ENCODE results near the gene ANKRD55. TPM values are rescaled to one million over a fixed set of nuclear protein-coding genes. Genes with fewer than 3 reads are reported as not detected.
A peak's percentile ranks its signal among the peaks of the same experiment; 100 is the strongest.

Gene ANKRD55
- total RNA-seq, 4 donors from 2014 or later, result 0.23 TPM; not detected in 3

DNA sequence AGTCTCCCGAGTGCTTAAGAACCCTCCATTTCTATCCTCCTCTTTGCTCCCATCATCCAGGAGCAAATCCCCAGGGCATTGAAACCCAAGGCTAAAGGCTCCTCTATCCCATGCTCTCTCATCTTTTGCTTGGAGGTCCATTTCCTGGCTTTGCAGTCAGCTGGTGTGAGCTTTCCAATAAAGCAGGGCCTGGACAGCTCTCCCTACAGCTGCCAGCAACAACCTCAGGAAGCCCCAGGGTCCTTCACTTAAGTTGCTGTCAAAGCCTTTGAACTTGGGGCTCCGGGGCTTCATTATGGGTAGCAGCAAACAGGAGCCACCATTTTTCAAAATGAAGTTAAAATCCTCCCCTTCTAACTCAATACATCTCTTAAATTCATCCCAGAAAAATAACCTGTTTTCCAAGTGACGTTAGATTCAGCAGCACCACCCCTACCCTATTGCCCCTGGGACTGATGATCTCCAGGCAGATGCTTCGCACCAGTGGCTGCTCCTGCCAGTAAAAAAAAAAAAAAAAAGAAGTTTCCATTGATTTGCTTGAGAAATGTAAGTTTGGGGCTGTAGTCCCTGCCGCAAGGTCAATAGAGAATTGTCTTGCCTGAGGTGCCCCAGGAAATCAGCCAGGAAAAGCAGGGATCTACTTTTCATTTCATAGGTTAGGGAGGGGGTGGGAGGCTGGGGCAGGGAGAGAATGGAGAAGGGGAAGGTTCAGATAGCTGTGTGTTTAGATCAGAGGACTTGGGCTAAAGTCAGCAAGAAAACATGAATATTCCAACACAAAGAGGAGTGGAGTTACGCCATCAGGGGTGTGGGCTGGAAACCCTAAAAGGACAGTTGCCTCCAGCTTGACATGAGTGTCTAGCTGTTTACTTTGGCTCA lies 154.6 kb downstream of the ANKRD55 start:
- TF ChIP-seq, protein P1, sequence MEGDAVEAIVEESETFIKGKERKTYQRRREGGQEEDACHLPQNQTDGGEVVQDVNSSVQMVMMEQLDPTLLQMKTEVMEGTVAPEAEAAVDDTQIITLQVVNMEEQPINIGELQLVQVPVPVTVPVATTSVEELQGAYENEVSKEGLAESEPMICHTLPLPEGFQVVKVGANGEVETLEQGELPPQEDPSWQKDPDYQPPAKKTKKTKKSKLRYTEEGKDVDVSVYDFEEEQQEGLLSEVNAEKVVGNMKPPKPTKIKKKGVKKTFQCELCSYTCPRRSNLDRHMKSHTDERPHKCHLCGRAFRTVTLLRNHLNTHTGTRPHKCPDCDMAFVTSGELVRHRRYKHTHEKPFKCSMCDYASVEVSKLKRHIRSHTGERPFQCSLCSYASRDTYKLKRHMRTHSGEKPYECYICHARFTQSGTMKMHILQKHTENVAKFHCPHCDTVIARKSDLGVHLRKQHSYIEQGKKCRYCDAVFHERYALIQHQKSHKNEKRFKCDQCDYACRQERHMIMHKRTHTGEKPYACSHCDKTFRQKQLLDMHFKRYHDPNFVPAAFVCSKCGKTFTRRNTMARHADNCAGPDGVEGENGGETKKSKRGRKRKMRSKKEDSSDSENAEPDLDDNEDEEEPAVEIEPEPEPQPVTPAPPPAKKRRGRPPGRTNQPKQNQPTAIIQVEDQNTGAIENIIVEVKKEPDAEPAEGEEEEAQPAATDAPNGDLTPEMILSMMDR (IDR thresholded peaks at IDR 0.05), result no peak
- TF ChIP-seq POLR2AphosphoS5 (IDR thresholded peaks at IDR 0.05) (no peak), EP300 (IDR thresholded peaks at IDR 0.05) (no peak), POLR2A (IDR thresholded peaks at IDR 0.05) (no peak)
- Histone ChIP-seq H3K4me3 (no peak overlapping the region), H3K36me3 (no peaks in the 10 kb centered on the region), H3K27me3 (no peaks in the 10 kb centered on the region), H3K4me1 (peaks cover 19% of the 10 kb centered on the region), H3K27ac (peak overlapping the region; percentile 5), H3K9me3 (no peaks in the 10 kb centered on the region)
- 56% methylated on average over 6 of the region's 6 CpGs for WGBS
- DNase-seq (ENCODE audit: low spot score in 2 of 2), result peak in 1 of 2 donors; percentile 68

DNA sequence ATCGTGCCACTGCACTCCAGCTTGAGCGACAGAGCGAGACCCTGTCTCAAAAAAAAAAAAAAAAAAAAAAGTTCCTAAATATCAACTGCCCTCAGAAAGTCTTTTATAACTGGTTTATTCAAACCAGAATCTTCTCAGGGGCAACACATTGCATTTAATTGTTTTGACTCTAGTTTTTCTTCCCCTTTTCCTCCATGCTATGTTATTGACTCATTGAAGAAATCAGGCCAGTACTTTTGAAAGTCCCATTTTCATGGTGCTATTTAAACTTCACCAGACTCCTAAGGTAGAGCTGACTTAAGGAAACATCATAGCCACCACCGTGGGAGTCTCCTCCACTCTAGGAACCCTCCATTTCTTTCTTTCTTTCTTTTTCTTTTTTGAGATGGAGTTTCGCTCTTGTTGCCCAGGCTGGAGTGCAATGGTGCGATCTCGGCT lies 155.3 kb downstream of the ANKRD55 start:
- H3K36me3 ChIP-seq, result no peaks in the 10 kb centered on the region
- peak overlapping the region; percentile 5 for H3K27ac ChIP-seq
- no peak for TF ChIP-seq POLR2A (IDR thresholded peaks at IDR 0.05)
- no peak for TF ChIP-seq POLR2AphosphoS5 (IDR thresholded peaks at IDR 0.05)
- TF ChIP-seq, protein P1 (IDR thresholded peaks at IDR 0.05), result no peak
- TF ChIP-seq EP300 (IDR thresholded peaks at IDR 0.05), result no peak
- no peak for DNase-seq (ENCODE audit: low spot score in 2 of 2)
- no peak overlapping the region for H3K4me3 ChIP-seq
- peaks cover 19% of the 10 kb centered on the region for H3K4me1 ChIP-seq
- no peaks in the 10 kb centered on the region for H3K9me3 ChIP-seq
- 80% methylated on average over 7 of the region's 7 CpGs for WGBS
- H3K27me3 ChIP-seq, result no peaks in the 10 kb centered on the region

- peaks cover 25% of the 10 kb centered on the region for H3K4me1 ChIP-seq
- 94% methylated on average over 3 of the region's 3 CpGs for WGBS
- peak overlapping the region; percentile 74 for H3K27ac ChIP-seq
Measured at GRCh38 chr5:56076486-56076885, 156.6 kb downstream of the ANKRD55 start.

GRCh38 chr5:56075361-56075760 lies 157.8 kb downstream of the ANKRD55 start:
- Histone ChIP-seq H3K4me1 (peaks cover 36% of the 10 kb centered on the region), H3K9me3 (no peaks in the 10 kb centered on the region), H3K27me3 (no peaks in the 10 kb centered on the region), H3K27ac (peak overlapping the region; percentile 74), H3K36me3 (no peaks in the 10 kb centered on the region), H3K4me3 (no peak overlapping the region)
- TF ChIP-seq POLR2A (IDR thresholded peaks at IDR 0.05), result no peak
- TF ChIP-seq POLR2AphosphoS5 (IDR thresholded peaks at IDR 0.05), result peak in 2 of 3 donors; percentile 58 to 81
- 57% methylated on average over 2 of the region's 2 CpGs for WGBS
- DNase-seq (ENCODE audit: low spot score in 2 of 2), result peak; percentile 84 to 86

More at GRCh38 chr5:56076486-56076885, 156.6 kb downstream of the ANKRD55 start:
- TF ChIP-seq, protein P1 (IDR thresholded peaks at IDR 0.05), result no peak
- TF ChIP-seq POLR2AphosphoS5 (IDR thresholded peaks at IDR 0.05), result no peak
- TF ChIP-seq POLR2A (IDR thresholded peaks at IDR 0.05), result no peak
- TF ChIP-seq EP300 (IDR thresholded peaks at IDR 0.05), result no peak
- Histone ChIP-seq H3K36me3 (no peaks in the 10 kb centered on the region), H3K4me3 (no peak overlapping the region), H3K9me3 (no peaks in the 10 kb centered on the region), H3K27me3 (no peaks in the 10 kb centered on the region)
- no peak for DNase-seq (ENCODE audit: low spot score in 2 of 2)

- no peaks in the 10 kb centered on the region for H3K27me3 ChIP-seq
- TF ChIP-seq, protein P1 (IDR thresholded peaks at IDR 0.05), result no peak
- TF ChIP-seq EP300 (IDR thresholded peaks at IDR 0.05), result no peak
Measured at GRCh38 chr5:56072863-56073766, 160.0 kb downstream of the ANKRD55 start.

More at GRCh38 chr5:56072863-56073766, 160.0 kb downstream of the ANKRD55 start:
- Histone ChIP-seq H3K4me1 (peaks cover 30% of the 10 kb centered on the region), H3K36me3 (no peaks in the 10 kb centered on the region), H3K27ac (no peak overlapping the region), H3K4me3 (no peak overlapping the region), H3K9me3 (no peaks in the 10 kb centered on the region)
- 90% methylated on average over 6 of the region's 6 CpGs for WGBS
- no peak for DNase-seq (ENCODE audit: low spot score in 2 of 2)

All from suprapubic skin (tissue), 4 donors.